Small intestine (tissue), 7 donors: ENCODE measurements around the gene SLC22A1. TPM values are rescaled to one million over a fixed set of nuclear protein-coding genes. Genes with fewer than 3 reads are reported as not detected.

Experiments
- DNase-seq, 2 donors: peaks; one replicate each; pipeline versions ENCODE4 v3.0.0 to v3.0.0-alpha.2; 2013
- FAIRE-seq: peaks from 2 replicates; lab custom pipeline; 2012; peaks lifted over from hg19 to GRCh38; lab: Jason Lieb, UNC
- H3K27ac ChIP-seq, 3 donors: one replicate each; pipeline ENCODE4 v1.5.1; 2013; ENCODE audit warnings: low read length in 2 of 3, mild to moderate bottlenecking in 2 of 3, control low read depth in 1 of 3, inconsistent platforms in 1 of 3, low read depth in 1 of 3, moderate library complexity in 1 of 3
- H3K27me3 ChIP-seq, 3 donors: one replicate each; pipeline ENCODE4 v1.6.1; 2013; ENCODE audit warnings: low read length in 3 of 3, inconsistent platforms in 1 of 3; ENCODE audit not compliant: control insufficient read depth in 3 of 3, insufficient read depth in 3 of 3
- H3K36me3 ChIP-seq, 3 donors: one replicate each; pipeline ENCODE4 v1.6.1; 2013; ENCODE audit warnings: low read length in 3 of 3, inconsistent platforms in 1 of 3, low read depth in 1 of 3, mild to moderate bottlenecking in 1 of 3, moderate library complexity in 1 of 3; ENCODE audit not compliant: control insufficient read depth in 3 of 3, insufficient read depth in 2 of 3
- H3K4me1 ChIP-seq, 3 donors: one replicate each; pipeline ENCODE4 v1.6.1; 2013; ENCODE audit warnings: low read length in 2 of 3, inconsistent platforms in 1 of 3, low read depth in 1 of 3, mild to moderate bottlenecking in 1 of 3, moderate library complexity in 1 of 3; ENCODE audit not compliant: control insufficient read depth in 3 of 3, insufficient read depth in 2 of 3
- H3K4me3 ChIP-seq, 3 donors: one replicate each; pipeline ENCODE4 v1.5.1; 2013; ENCODE audit warnings: low read length in 3 of 3, control low read depth in 1 of 3, inconsistent platforms in 1 of 3, low read depth in 1 of 3, mild to moderate bottlenecking in 1 of 3, moderate library complexity in 1 of 3
- H3K9me3 ChIP-seq, 2 donors: one replicate each; pipeline ENCODE4 v1.6.1; 2013; ENCODE audit warnings: low read depth in 1 of 2, low read length in 1 of 2; ENCODE audit not compliant: control insufficient read depth in 2 of 2, insufficient read depth in 1 of 2
- WGBS, 3 donors: extraction: QIAGEN DNeasy Blood & Tissue Kit; methylation state at CpG; one replicate each; pipeline ENCODE4 v1.1.7; 2013; 5-methylcytosine and 5-hydroxymethylcytosine counted together
- polyA plus RNA-seq, 4 donors: library from polyadenylated mRNA; stranded (reverse) in 3 of 4; unstranded in 1 of 4; fragments of 200-250 nt in 3 of 4; fragments of 120-200 nt in 1 of 4; gene quantifications; one replicate each; pipeline versions ENCODE4 v1.2.1 to v1.2.3, GENCODE V29; 2013
- donor health status: healthy with polysubstance abuse.
- donor health status: control.
- donor health status: control.
- donor health status: Bipolar disorder and iron deficiency.
- donor health status: healthy.

The SLC22A1 gene
- polyA plus RNA-seq, 4 donors: 0.21 to 0.89 (median 0.55) TPM; not detected in 1

DNA sequence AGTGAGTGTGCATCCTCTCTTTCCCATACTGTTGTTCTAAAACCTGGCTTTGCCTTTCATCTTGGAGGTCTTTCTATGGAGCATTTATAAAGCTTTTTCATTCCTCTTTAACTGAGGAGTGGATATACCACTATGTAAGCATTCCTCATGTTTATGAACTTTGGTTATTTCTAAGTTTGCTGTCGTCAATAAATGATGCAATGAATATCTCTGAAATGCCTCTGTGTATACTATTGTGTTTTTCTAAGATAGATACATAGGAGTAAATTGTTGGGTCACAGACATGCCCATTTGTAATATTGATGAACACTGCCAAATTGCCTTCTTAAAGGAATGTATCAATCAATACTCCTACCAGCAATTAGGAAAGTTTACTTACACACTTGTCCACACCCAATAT, 83.1 kb downstream of the SLC22A1 start:
- no peak for DNase-seq
- no peaks in the 10 kb centered on the region for H3K4me1 ChIP-seq
- 70 to 81% (median 78%) methylated on average over 1 of the region's 1 CpG for WGBS, 3 donors
- FAIRE-seq: no peak
- H3K36me3 ChIP-seq: no peaks in the 10 kb centered on the region
- H3K27ac ChIP-seq: no peak overlapping the region
- H3K4me3 ChIP-seq: no peak overlapping the region
- no peaks in the 10 kb centered on the region for H3K27me3 ChIP-seq
- H3K9me3 ChIP-seq: peaks cover 0 to 17% of the 10 kb centered on the region in 2 donors

- Histone ChIP-seq H3K27ac (no peak overlapping the region), H3K27me3 (no peaks in the 10 kb centered on the region), H3K4me3 (no peak overlapping the region), H3K36me3 (no peaks in the 10 kb centered on the region), H3K9me3 (peaks cover 0 to 17% of the 10 kb centered on the region in 2 donors), H3K4me1 (no peaks in the 10 kb centered on the region)
- WGBS, 3 donors: 84 to 92% (median 88%) methylated on average over 3 of the region's 3 CpGs
- FAIRE-seq: no peak
- DNase-seq: no peak
These were observed 86.0 kb downstream of the SLC22A1 start for GRCh38 chr6:160207618-160208017.

Other genes with a start within 250 kb of the SLC22A1 start
- gene MAS1, start 230.8 kb upstream of the SLC22A1 start, polyA plus RNA-seq: under 1 TPM in 1 of 4 donors, not detected in 3; under 0.01 TPM
- gene IGF2R, start 152.7 kb upstream of the SLC22A1 start, polyA plus RNA-seq: 100 to 1,000 TPM in 1 of 4 donors, 10 to 100 TPM in 1, 1 to 10 TPM in 2; 4.9 to 111 (median 14.7) TPM
- under 1 TPM in 1 of 4 donors, not detected in 3; 0.04 TPM for gene SLC22A2, start 137.0 kb downstream of the SLC22A1 start, polyA plus RNA-seq
- gene SLC22A3, start 226.6 kb downstream of the SLC22A1 start, polyA plus RNA-seq: 1 to 10 TPM in 3 of 4 donors, under 1 TPM in 1; 0.67 to 5.6 (median 2.8) TPM